Lower leg skin (tissue), 3 donors: ENCODE data around the gene CLSTN1.

Experiments
- CTCF ChIP-seq, 3 donors: fragments of 450-650 bp; IDR thresholded peaks; one replicate each; pipeline ENCODE4 v1.5.1; 2016; ENCODE audit warnings: antibody characterized with exemption in 3 of 3, mild to moderate bottlenecking in 3 of 3, moderate library complexity in 2 of 3
- POLR2A ChIP-seq, 2 donors: fragments of 450-650 bp; IDR thresholded peaks; one replicate each; pipeline ENCODE4 v1.6.1; 2016 to 2017; ENCODE audit warnings: antibody characterized with exemption in 2 of 2, mild to moderate bottlenecking in 1 of 2, moderate library complexity in 1 of 2

- TF ChIP-seq POLR2A (IDR thresholded peaks at IDR 0.05) (no peak), CTCF (IDR thresholded peaks at IDR 0.05) (no peak)
Measured at GRCh38 chr1:9782116-9782751, 41.5 kb downstream of the CLSTN1 start.
